HepG2 (cell line): ENCODE results near the gene EMC10. TPM values are rescaled to one million over a fixed set of nuclear protein-coding genes. Genes with fewer than 3 reads are reported as not detected.
A peak's percentile ranks its signal among the peaks of the same experiment; 100 is the strongest.

Source experiments
- CHD2 ChIP-seq: IDR thresholded peaks from 2 replicates; pipeline ENCODE4 v1.6.1; 2011; ENCODE audit warnings: low read depth, low read length, improper control_type of control experiment
- CREM ChIP-seq, 2 experiments: sonication (generic) in 1 of 2; formaldehyde crosslinking in 1 of 2; IDR thresholded peaks; 2 replicates each; pipeline versions ENCODE4 v1.4.0 to v1.6.1; 2016 to 2020; ENCODE audit warnings: antibody characterized with exemption in 1 of 2, mild to moderate bottlenecking in 1 of 2, missing genetic modification reagents in 1 of 2
- FOXK2 ChIP-seq: fragments of 450-650 bp; IDR thresholded peaks from 2 replicates; pipeline ENCODE4 v1.6.1; 2016
- HNRNPLL ChIP-seq: fragments of 200-400 bp; formaldehyde crosslinking; IDR thresholded peaks from 2 replicates; pipeline ENCODE4 v1.6.1; 2017; ENCODE audit warnings: mild to moderate bottlenecking, low read depth, low read length; ENCODE audit not compliant: poor library complexity, severe bottlenecking
- MED13 ChIP-seq: sonication (generic); formaldehyde crosslinking; IDR thresholded peaks from 2 replicates; pipeline ENCODE4 v1.5.0; 2020; ENCODE audit warnings: missing genetic modification reagents
- MXI1 ChIP-seq: IDR thresholded peaks from 3 replicates; pipeline ENCODE4 v1.6.1; 2012; ENCODE audit warnings: low read depth, low read length, inconsistent platforms, borderline replicate concordance
- POLR2AphosphoS5 ChIP-seq: IDR thresholded peaks from 2 replicates; pipeline ENCODE4 v1.6.1; 2012; ENCODE audit warnings: low read depth, low read length
- RFX3 ChIP-seq: IDR thresholded peaks from 2 replicates; pipeline ENCODE4 v1.6.1; 2016; ENCODE audit warnings: missing biosample characterization, missing genetic modification reagents
- SAFB2 ChIP-seq: sonication (generic); formaldehyde crosslinking; IDR thresholded peaks from 2 replicates; pipeline ENCODE4 v1.5.1; 2020; ENCODE audit warnings: missing genetic modification reagents, low read depth, mild to moderate bottlenecking, borderline replicate concordance
- U2AF1 ChIP-seq: fragments of 200-400 bp; formaldehyde crosslinking; optimal IDR thresholded peaks from 2 replicates; pipeline ENCODE3; 2017; ENCODE audit warnings: mild to moderate bottlenecking, low read depth, low read length
- ZFP1 ChIP-seq: IDR thresholded peaks from 2 replicates; pipeline ENCODE4 v1.6.1; 2016
- ZMAT3 ChIP-seq: sonication (generic); formaldehyde crosslinking; conservative IDR thresholded peaks from 2 replicates; pipeline ENCODE4 v1.7.0; 2021; ENCODE audit warnings: missing genetic modification reagents
- ZNF34 ChIP-seq: sonication (generic); formaldehyde crosslinking; IDR thresholded peaks from 2 replicates; pipeline ENCODE4 v1.4.0; 2020; ENCODE audit warnings: mild to moderate bottlenecking, missing genetic modification reagents, borderline replicate concordance
- ZNF746 ChIP-seq: sonication (generic); formaldehyde crosslinking; IDR thresholded peaks from 2 replicates; pipeline ENCODE4 v1.8.0; 2022; ENCODE audit warnings: mild to moderate bottlenecking, missing genetic modification reagents
- polyA plus RNA-seq, 8 experiments: library from polyadenylated mRNA; depleted of rRNA in 3 of 8; stranded (reverse) in 7 of 8; unstranded in 1 of 8; fragments of >200 nt; fragmentation: Illumina TruSeq in 4 of 8; extraction: Trizol in 4 of 8; gene quantifications; 2 replicates each; pipeline versions ENCODE4 v1.2.1 to v1.2.3, GENCODE V29; 2011 to 2016; ENCODE audit warnings: low read depth in 4 of 8, missing spikeins in 1 of 8, mixed read lengths in 1 of 8; ENCODE audit not compliant: insufficient read depth in 1 of 8
- total RNA-seq, 5 experiments: library from RNA; depleted of rRNA; stranded (reverse); fragments of >200 nt; fragmentation: Illumina TruSeq; extraction: Trizol; gene quantifications; 2 replicates each; pipeline ENCODE4 v1.2.3, GENCODE V29; 2016; ENCODE audit warnings: low read depth in 1 of 5
- TF ChIP-seq, protein P1 (sequence below): sonication (generic); formaldehyde crosslinking; IDR thresholded peaks from 2 replicates; pipeline ENCODE4 v1.4.0; 2020; ENCODE audit warnings: missing genetic modification reagents
- TF ChIP-seq, protein P2 (sequence below): sonication (generic); formaldehyde crosslinking; IDR thresholded peaks from 2 replicates; pipeline ENCODE4 v1.4.0; 2020; ENCODE audit warnings: mild to moderate bottlenecking, low read depth, missing genetic modification reagents
- TF ChIP-seq, protein P3 (sequence below): IDR thresholded peaks from 2 replicates; pipeline ENCODE4 v1.6.1; 2012; ENCODE audit warnings: low read depth, low read length, improper control_type of control experiment
- TF ChIP-seq, protein P4 (sequence below): sonication (generic); formaldehyde crosslinking; conservative IDR thresholded peaks from 2 replicates; pipeline ENCODE4 v1.8.0; 2022; ENCODE audit warnings: missing genetic modification reagents
- TF ChIP-seq, protein P5 (sequence below): sonication (generic); formaldehyde crosslinking; IDR thresholded peaks from 2 replicates; pipeline ENCODE4 v1.5.0; 2020; ENCODE audit warnings: missing genetic modification reagents
- TF ChIP-seq, protein P6 (sequence below): sonication (generic); formaldehyde crosslinking; IDR thresholded peaks from 2 replicates; pipeline ENCODE4 v1.4.0; 2020; ENCODE audit warnings: mild to moderate bottlenecking, missing genetic modification reagents

EMC10 gene
- total and polyA plus RNA-seq, 2 of the 13 experiments (the other 11 are each of a cell fraction or from before 2014, with no cell fraction given): not detected

DNA sequence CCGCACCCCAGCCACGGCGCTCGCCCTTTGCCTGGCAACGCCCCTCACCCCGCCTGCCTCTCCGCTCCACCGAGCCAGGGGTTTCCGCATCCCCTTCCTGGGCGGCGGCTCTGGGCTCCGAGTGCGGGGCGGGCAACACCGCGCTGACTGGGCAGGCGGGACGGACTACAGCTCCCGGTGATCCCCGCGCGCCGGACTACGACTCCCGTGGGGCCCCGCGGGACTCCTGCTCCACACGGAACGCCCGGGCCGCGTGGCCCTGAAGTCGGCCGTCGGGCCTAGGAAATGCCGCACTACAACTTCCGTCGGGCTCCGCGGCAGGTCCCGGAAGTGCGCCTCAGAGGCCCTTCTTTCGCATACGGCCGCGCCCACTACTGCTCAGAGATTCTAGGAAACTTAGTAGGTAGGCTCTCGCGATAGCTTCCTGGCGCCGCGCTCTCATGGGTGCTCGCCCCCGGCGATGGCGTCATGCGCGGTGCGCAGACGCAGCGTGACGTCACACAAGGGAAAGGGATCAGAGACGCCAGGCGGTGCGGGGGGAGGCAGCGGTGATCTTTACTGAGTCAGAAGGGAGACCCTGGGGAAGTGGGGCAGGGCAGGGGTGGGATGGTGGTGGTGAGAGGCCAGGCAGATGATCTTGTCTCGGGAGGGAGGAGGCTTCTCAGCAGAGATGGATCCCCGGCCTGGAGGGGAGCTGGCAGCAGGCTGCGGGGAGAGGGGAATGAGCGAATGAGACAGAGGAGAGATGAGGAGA lies 34.9 kb downstream of the EMC10 start, which contains the start of gene JOSD2 (continued):
- TF ChIP-seq CHD2: peak; percentile 93
- TF ChIP-seq, protein P1, sequence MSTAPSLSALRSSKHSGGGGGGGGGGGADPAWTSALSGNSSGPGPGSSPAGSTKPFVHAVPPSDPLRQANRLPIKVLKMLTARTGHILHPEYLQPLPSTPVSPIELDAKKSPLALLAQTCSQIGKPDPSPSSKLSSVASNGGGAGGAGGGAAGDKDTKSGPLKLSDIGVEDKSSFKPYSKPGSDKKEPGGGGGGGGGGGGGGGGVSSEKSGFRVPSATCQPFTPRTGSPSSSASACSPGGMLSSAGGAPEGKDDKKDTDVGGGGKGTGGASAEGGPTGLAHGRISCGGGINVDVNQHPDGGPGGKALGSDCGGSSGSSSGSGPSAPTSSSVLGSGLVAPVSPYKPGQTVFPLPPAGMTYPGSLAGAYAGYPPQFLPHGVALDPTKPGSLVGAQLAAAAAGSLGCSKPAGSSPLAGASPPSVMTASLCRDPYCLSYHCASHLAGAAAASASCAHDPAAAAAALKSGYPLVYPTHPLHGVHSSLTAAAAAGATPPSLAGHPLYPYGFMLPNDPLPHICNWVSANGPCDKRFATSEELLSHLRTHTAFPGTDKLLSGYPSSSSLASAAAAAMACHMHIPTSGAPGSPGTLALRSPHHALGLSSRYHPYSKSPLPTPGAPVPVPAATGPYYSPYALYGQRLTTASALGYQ (CRISPR knock-in tag): no peak
- no peak for TF ChIP-seq ZNF34
- peak; percentile 94 for TF ChIP-seq CREM (IDR thresholded peaks at IDR 0.05)
- TF ChIP-seq CREM (CRISPR knock-in tag; IDR thresholded peaks at IDR 0.05): peak; percentile 62; the same call in 1 of the 2 replicates
- TF ChIP-seq ZFP1 (CRISPR knock-in tag): no peak
- peak; percentile 41 for TF ChIP-seq HNRNPLL
- no peak for TF ChIP-seq RFX3 (CRISPR knock-in tag)
- TF ChIP-seq, protein P2, sequence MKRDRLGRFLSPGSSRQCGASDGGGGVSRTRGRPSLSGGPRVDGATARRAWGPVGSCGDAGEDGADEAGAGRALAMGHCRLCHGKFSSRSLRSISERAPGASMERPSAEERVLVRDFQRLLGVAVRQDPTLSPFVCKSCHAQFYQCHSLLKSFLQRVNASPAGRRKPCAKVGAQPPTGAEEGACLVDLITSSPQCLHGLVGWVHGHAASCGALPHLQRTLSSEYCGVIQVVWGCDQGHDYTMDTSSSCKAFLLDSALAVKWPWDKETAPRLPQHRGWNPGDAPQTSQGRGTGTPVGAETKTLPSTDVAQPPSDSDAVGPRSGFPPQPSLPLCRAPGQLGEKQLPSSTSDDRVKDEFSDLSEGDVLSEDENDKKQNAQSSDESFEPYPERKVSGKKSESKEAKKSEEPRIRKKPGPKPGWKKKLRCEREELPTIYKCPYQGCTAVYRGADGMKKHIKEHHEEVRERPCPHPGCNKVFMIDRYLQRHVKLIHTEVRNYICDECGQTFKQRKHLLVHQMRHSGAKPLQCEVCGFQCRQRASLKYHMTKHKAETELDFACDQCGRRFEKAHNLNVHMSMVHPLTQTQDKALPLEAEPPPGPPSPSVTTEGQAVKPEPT: no peak
- peak; percentile 45; the same call in 1 of the 3 replicates for TF ChIP-seq MXI1
- TF ChIP-seq U2AF1: no peak
- TF ChIP-seq, protein P3, sequence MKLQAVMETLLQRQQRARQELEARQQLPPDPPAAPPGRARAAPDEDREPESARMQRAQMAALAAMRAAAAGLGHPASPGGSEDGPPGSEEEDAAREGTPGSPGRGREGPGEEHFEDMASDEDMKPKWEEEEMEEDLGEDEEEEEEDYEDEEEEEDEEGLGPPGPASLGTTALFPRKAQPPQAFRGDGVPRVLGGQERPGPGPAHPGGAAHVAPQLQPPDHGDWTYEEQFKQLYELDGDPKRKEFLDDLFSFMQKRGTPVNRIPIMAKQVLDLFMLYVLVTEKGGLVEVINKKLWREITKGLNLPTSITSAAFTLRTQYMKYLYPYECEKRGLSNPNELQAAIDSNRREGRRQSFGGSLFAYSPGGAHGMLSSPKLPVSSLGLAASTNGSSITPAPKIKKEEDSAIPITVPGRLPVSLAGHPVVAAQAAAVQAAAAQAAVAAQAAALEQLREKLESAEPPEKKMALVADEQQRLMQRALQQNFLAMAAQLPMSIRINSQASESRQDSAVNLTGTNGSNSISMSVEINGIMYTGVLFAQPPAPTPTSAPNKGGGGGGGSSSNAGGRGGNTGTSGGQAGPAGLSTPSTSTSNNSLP: no peak
- TF ChIP-seq, protein P4, sequence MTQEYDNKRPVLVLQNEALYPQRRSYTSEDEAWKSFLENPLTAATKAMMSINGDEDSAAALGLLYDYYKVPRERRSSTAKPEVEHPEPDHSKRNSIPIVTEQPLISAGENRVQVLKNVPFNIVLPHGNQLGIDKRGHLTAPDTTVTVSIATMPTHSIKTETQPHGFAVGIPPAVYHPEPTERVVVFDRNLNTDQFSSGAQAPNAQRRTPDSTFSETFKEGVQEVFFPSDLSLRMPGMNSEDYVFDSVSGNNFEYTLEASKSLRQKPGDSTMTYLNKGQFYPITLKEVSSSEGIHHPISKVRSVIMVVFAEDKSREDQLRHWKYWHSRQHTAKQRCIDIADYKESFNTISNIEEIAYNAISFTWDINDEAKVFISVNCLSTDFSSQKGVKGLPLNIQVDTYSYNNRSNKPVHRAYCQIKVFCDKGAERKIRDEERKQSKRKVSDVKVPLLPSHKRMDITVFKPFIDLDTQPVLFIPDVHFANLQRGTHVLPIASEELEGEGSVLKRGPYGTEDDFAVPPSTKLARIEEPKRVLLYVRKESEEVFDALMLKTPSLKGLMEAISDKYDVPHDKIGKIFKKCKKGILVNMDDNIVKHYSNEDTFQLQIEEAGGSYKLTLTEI (CRISPR knock-in tag): no peak
- 0 out of 2 replicates have a peak, but pooled peaks have one; percentile 57 for TF ChIP-seq ZNF746 (CRISPR knock-in tag)
- TF ChIP-seq, protein P5, sequence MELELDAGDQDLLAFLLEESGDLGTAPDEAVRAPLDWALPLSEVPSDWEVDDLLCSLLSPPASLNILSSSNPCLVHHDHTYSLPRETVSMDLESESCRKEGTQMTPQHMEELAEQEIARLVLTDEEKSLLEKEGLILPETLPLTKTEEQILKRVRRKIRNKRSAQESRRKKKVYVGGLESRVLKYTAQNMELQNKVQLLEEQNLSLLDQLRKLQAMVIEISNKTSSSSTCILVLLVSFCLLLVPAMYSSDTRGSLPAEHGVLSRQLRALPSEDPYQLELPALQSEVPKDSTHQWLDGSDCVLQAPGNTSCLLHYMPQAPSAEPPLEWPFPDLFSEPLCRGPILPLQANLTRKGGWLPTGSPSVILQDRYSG (CRISPR knock-in tag): no peak
- TF ChIP-seq, protein P6, sequence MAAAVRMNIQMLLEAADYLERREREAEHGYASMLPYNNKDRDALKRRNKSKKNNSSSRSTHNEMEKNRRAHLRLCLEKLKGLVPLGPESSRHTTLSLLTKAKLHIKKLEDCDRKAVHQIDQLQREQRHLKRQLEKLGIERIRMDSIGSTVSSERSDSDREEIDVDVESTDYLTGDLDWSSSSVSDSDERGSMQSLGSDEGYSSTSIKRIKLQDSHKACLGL (CRISPR knock-in tag): peak; percentile 44; the same call in 1 of the 2 replicates
- TF ChIP-seq MED13 (CRISPR knock-in tag): no peak
- TF ChIP-seq ZMAT3 (CRISPR knock-in tag): no peak
- TF ChIP-seq SAFB2 (CRISPR knock-in tag): no peak
- no peak for TF ChIP-seq POLR2AphosphoS5
- no peak for TF ChIP-seq FOXK2
